Fibroblast of peridontal ligament (primary cell): Measurements from ENCODE around the gene BCAS1.
"Not testable (repeated sequence)": the region's sequence is repeated elsewhere in the genome, so short reads cannot be mapped to it uniquely, and the experiment has no call there.

Source experiments
- DNase-seq: peaks from one replicate; pipeline ENCODE4 v3.0.0-alpha.2; 2010; ENCODE audit errors: extremely low read depth

Gene BCAS1

DNA sequence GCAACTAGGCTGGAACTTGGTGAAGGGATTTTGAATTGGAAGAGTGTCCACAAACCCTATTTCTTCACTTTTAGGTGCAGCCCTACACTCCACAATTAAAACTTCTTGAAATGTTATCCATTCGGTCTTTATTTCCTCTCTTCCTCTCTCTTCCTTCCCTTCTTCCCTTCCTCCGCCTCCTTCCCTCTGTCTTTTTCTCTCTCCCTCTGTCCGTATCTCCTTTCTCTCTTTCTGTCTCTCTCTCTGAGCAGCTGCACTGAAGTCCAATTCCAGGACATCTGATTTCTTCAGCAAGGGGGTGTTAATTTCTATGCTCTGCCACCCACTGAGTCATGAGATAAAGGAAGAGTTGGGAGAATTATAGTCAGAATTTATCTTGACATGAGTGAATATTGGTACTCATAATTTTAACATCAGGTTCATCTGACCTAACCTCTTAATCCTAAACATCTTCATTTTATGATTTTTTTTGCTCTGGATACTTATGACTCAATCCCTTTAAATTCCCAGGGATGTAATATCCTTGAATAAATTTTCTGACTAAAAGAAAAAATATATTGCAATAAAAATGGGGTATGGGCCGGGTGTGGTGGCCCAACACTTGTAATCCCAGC lies 84.2 kb downstream of the BCAS1 start:
- no peak for DNase-seq

DNA sequence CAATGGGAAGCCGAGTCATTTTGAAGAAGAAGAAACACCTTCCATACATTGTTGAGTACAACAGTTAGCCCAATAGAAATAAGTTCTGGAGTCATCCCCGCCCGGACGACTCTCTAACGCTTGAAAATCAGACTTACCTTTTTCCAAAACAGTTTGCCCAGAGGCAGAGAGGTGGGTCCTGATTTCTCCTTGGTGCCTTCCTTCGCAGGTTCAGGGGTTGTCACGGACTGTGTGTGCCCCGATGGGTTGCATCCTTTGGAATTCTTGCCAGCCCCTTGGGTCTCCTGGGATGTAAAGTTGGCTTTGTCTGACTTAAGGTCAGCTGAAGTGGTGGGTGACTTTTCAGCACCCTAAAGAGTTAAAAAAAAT lies 85.3 kb downstream of the BCAS1 start:
- no peak for DNase-seq

DNA sequence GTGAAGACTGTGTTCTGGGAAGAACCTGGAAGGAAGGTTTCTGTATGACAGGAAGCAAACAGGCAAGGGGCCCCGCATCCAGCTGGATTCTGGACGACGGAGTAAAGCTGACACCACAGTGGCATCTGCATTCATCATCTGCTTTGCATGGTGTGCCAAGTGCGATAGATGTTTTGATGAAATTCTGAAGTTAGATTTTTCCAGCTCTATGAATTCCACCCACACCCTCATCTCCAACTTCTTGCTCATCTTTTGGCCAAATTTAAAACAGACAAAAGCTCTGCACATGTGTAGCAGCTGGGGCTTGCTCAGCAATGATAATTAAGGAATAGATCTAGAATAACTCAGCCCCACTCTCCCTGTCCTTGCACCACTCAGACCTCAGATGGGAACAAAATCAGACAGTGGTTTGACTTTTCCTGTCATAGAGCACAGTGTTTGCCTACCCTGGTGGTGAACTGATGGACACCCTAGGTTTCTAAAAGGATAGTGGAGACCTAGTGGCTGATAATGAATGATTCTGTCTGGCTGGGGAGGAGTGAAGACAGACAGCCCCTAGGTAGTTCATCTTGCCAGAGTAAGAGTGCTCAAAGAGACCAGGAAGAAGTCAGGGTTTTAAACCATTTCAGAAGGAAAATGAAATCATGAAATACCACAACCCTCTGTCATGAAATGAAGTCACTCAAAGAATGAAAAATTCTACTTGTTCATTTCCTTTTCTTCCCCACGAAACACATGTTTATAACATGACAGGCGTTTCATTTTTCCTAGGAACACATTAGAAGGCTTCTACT lies 85.8 kb downstream of the BCAS1 start:
- peak; percentile 81 for DNase-seq

DNA sequence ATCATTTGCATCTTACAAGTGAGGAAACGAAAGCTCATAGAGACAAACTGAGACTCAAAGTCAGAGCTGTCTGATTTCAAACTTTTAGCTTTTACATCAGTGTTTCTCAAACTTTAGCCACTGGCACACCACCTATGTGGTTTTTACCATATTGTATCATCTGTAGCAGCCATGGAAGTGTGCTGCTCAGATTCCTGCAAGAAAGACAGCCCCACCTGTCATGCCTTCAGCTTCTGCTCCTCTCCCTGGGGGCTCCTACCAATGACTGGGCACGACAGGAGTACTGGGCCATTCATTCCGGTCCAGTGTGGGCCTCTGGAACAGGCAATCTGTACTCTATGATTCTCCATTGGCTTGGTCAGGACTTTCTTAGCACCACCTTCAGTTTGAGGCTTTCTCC lies 87.0 kb downstream of the BCAS1 start:
- no peak for DNase-seq

DNA sequence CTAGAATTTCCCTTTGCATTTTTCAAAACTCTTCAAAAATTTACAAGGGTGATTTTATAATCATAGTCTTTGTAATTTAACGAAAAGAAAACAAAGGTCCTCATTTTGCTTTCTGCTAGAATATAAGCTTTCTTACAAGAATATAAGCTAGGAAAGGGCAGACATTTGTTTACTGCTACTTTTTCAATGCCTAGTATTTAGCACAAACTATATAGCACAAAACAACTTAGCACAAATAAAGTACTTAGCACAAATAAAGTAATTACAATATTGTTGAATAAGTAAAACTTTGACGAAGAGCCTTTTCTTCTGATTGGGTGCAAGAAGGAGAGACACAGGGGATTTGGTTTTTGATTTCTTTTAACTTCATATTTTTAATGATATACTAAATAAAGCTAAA lies 87.8 kb downstream of the BCAS1 start:
- DNase-seq = no peak

DNA sequence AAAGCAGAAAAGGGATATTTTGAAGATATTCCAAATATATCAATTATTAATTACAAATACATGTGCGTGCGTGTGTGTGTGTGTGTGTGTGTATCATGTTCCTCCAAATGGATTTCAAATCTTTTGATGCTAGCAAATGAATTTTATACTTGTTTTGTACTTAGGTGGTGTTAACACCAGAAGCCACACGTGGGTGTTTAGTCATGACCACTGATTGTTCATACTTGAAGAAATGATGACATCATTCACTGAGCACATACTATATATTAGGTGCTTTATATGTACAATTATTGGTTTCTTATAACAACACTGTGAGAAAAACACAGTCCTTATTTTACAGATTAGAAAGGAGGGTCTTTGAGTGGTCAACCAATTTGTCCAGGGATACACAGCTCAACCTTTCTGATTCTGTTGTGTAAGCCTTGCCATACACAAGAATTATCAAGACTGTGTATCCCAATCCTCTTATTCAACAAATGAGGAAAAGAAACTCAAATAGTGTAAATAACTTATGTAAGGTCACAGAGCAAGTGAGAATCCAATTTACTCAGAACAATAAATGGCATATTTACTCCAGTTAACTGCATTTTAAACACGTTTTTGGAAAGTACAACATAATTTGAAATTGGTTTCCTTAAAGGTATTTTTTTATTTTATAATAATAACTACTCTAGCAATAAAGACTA lies 88.5 kb downstream of the BCAS1 start:
- DNase-seq = no peak

DNA sequence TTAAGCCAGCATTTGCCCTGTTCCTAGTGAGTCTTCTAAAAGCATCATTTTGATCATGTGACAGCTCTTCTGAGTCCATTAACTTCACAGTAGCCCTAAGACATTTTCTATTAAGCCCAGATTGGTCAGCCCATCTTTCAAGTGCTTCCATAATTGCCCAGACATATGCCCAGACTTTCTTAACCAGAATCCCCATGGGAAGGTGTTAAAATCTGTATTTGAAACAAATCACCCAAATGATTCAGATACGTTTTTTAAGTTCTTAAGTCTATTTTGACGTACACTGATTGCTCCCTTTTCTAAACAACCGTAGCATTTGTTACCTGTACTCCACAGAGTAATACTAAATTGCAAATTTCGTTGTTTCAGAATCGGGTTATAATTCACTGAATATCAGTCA lies 89.3 kb downstream of the BCAS1 start:
- no peak for DNase-seq

DNA sequence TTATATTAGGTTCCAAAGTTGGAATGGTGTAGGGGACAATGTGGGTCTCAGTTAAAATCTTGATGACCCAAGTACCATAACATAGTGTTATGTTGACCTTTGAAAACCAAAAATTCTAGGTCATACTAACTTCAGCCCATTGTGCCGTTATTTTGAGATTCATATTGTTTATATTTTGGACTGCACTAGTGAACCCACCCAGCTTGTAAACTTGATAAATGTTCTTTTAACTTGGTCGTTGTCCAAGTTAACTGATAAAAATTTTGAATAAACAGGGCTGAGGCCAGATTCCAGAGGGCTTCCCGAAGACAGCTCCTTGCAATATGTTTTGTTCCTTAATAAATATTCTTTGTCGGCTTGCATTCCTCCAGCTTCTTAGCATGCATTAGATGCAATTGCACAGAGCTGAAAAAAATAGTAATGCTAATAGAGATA lies 90.3 kb downstream of the BCAS1 start:
- DNase-seq = no peak

DNA sequence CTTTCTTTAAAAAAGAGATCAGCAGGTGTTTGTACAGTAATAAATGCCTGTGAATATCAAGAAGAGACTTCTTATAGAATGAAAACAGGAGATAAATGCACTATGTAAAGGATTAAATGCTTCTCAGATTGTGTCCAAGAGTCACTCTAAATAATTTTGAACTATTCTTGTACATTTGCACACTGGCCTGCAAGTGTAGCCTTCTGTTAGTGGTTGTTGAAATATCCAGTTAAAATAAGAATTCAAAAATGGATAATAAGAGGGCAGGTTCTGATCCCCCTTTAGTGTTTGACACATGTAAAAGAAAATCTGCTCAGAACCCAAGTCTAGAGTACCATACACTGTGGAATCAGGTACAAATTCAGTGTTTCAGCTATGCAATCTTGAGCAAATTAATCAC lies 91.9 kb downstream of the BCAS1 start:
- no peak for DNase-seq

DNA sequence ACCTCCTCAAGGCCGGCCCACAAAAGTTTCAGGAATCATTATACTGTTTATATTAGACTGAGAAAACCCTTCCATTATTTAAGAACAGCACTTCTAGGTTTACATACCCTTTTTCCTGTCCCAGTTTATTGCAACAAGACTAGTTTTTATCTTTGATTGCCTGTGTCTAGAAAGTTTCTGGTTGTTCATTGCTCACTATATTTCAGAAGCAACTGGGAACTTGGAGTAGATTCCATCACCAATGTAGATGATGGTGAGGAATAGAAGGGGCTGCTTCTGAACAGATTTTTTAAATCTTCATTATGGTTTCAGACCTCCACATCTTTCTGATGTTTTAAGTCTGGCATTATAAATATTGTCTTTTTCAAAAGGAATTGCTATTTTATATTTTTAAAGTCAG lies 93.0 kb downstream of the BCAS1 start:
- no peak for DNase-seq

DNA sequence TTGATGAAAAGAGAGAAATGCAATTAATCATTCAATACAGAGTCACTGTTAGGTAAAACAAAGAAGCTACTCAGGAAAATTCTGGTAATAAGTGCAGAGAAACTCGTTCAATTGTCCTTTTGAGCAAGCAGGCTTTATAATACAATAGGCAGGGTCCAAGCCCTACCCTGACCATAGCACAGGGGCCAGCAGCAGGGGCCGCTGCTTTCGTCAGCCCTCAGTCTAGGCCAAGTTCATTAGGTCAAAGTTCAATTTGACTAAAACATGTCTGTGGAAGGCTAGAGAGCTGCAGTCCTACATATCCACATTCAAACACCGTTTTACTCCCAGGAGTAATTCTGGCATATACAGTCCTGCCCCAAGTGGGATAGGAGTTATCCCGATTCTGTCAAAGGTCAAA lies 94.6 kb downstream of the BCAS1 start:
- no peak for DNase-seq

DNA sequence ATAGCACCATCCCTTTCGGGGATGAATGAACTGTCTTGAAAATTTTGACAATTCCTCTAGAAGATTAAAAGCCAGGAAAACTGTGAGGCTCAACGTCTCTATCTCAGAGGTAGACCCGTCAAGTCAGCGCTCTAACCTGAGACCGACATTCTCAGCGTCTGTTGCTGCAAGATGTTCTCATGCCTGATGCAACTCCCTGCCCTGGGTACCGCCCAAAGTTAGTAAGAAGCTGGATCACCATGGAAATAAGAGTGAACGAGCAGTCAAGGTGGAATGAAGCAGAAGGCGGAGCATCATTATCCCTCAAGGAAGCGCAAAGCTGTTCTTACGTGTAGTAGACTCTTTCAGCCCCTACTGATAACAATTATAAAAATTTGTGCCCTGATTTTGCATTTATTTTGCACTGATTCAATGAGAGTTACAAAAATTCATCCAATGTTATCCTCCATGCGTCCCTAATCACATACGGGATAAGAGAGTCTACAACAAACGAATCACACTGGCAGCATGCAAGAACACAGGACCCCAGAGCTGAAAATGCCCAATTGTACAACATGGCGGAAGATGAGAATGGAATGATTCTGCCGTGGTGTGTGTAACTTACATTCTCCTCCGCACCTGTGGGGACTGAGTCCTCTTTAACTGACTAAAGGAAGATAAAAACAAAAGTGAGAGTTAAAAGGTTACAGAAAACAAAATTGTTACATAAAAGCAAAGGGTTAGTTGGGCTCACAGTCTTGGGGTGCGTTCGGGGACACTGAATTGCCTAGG lies 95.4 kb downstream of the BCAS1 start:
- no peak for DNase-seq

DNA sequence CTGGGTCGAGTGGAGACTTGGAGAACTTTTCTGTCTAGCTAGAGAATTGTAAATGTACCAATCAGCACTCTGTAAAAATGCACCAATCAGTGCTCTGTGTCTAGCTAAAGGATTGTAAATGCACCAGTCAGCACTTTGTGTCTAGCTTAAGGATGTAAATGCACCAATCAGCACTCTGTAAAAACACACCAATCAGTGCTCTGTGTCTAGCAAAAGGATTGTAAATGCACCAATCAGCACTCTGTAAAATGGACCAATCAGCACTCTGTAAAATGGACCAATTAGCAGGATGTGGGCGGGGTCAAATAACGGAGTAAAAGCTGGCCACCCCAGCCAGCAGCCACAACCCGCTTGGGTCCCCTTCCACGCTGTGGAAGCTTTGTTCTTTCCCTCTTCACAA lies 96.5 kb downstream of the BCAS1 start:
- not testable (repeated sequence) for DNase-seq

DNA sequence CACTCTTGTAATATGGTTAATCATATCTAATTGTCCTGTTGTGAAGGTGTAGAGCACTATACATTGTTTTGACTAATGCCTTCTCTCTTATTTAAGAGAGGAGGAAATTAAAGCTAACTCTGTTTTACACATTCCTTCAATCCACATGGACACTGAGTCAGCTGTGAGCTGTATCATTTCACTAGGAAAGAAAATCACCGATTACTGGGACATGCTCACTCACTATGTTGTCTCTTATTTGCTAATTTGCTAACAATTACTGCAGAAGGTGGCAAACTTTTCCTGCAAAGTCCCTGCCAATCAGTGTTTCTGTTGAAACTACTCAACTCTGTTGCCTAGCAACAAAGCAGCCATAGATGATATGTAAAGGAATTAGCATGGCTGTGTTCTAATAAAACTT lies 98.2 kb downstream of the BCAS1 start:
- no peak for DNase-seq

DNA sequence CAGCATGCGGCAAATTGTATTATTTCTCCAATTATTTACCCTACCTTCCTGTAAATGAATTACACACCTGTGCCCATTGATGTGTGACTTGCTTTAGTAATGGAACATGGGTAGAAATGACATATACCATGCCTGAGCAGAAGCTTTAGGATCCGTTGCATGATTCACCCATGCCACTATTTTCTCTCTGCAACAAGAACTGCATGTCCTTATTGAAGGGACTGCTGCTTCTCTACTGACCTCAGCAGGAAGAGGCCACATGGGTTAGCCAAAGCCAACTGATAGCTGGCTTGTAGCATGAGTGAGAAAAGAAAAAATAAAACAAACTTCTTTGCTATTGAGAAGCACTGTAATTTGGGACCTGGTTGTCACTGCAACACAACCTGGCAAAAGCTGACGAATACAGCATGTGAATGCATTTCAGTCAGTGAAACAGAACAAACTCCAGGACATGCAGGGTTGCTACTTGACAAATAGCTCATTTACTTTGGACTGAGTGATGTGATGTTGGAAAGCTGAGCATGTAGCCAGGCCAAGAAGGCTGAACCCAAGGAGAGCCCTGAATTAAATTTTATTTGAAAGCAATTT lies 99.2 kb downstream of the BCAS1 start:
- no peak for DNase-seq

DNA sequence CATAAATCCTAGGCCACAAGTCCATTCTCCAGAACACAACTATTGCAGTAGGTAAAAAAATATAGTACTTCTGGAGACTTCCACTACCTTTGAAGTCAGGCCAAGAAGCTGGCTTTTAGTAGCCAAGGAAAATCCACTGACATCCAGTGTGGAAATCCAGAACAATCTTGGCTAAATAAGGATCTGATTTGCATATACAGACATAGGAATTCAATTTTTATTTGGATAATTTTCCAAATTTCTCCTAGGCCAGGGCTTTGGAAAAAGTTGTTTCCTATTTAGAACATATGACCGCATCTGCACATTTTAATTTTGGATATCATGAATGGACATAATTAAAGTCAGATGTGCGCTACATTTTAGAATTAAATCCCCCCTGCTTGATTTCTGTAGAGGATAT lies 100.2 kb downstream of the BCAS1 start:
- no peak for DNase-seq

DNA sequence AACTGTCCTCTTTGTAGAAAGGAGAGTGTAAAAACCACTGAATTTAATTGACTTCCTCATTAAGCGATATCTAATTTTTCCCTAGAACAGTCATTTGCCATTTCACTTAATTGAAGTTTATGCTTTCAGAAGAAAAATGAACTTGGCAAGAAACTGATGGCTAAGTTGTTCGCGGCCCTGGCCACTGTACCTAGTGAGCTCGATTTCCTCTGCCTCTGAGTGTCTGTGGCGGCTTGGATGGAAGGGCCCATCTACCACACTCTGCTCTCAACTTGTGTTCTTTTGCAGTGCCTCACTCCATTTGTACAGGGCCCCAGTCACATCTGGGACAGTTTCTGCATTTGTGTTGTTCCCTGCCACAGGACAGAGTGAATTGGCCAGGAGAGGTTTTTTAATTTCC lies 102.9 kb downstream of the BCAS1 start:
- no peak for DNase-seq

DNA sequence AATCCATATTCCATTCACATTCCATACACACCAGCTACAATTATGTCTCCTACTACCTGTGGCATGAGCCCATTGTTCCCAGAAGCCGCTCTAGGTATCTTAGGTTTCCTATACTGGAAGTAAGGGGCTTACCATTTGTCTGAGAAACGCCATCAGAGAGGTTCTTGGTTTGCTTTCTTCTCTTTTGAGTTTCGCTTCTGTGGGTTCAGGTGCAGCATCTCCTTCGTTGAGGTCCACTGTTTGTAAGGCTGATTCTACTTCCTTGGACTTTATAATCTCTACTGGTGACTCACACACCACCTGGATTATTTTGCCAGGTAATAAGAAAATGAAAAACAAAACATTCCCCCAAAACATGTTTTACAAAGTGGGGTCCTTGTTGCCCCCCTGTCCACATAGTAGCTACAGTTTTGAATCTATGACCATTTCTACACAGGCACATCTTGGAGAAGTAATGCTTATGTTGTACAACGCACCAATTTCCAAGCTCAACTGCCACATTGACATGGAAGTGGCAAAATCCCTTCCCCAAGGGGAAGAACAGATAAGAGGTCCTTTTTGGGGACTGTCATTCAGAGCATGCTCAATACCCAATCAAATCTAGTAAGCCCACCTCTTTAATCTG lies 103.5 kb downstream of the BCAS1 start:
- no peak for DNase-seq

DNA sequence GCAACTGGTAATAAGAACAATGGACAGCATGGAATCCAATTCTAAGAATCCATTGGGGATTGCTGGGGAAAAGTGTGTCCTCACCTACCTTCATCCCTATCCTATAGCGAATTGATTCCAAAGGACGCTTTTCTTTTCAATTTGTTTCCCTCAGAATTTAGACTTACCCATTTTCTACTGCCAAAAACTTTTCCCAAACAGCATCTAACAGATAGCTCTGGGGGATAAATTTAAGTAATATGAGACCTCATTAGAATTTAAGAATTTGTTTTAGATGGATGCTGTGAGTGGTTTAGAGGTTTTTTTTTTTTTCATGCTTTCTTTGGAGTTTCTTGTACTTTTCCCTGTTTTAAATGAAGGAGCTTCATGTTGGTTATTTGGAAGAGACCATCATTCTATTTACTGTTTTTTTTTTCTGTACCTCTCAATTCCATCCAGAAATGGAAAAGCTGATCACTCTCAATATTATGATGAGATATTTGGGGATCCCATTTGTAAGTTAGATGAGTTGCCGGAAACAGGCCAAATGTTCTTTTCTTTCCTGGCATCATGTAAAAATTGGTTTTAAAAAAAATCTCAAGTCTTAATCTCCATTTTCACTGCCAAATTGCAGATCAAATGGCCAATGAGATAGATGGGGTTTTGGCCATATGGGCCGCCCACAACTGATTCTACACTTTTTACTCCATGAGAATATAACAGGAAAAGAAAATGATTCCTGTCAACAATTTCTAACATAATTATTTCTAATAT lies 105.7 kb downstream of the BCAS1 start:
- DNase-seq = no peak

DNA sequence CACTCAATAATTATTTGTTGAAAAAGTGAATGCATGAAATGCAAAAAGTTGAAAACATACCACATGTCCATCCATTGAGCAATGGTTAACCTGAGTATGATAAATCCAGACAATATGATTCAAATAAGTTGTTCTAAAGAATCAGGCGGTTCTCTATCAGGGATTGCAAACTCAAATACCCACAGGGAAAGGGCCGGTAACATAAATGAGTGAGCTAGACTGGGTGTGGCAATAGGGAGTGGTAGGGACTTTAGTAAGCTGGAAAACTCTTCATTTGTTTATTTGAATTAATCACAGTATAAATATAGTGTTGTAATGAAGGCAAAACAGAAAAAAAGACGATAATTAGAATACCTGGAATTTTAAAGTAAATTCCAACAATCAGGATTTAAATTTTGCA lies 106.3 kb downstream of the BCAS1 start:
- no peak for DNase-seq

DNA sequence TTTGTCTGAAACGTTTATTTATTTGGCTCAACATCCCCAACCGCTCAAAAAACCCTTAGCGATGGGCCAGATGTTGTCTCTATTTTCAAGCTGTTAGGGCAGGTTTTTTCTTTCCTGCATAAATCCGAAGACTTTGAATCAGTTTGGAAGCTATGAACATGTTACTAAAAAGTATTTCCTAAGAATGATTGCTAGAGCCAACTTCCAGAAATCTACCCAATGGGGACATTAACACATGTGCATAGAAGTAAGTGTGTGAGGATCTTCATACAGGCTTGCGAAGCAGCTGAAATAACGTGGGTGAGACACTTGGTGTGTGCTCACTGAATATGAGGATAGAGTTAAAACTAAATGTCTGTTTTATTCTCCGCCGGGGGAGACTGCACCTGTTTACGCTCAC lies 106.8 kb downstream of the BCAS1 start:
- DNase-seq = no peak
